ENCODE results near the gene NUMA1.

NUMA1 gene

DNA sequence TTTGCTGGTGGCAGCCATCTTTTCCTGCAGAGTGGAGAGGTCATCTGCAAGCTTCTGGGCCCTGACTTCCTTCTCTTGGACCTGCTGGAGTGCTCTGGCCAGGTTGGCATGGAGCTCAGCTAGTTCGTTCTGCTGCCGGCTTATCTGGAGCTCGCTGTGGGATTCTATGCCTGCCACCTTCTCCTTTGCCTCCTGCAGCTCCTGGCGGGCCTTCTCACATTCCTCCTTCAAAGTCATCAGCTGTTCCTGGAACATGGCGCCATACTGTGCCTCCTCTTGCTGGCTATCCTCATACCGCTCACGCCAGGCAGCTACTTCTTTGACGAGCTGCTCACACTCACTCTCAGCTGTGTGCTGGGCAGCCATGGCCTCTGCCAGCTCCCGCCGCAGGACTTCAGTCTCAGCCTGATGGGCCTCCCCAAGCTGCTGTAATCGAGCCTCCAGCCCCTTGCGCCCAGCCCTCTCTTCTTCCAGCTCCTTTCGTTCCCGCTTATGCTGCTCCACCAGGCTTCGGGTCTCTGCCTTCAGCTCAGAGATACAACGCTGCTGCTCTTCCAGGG lies 65.5 kb downstream of the NUMA1 start:
- DNase-seq (ENCODE audit: low spot score): no peak

DNA sequence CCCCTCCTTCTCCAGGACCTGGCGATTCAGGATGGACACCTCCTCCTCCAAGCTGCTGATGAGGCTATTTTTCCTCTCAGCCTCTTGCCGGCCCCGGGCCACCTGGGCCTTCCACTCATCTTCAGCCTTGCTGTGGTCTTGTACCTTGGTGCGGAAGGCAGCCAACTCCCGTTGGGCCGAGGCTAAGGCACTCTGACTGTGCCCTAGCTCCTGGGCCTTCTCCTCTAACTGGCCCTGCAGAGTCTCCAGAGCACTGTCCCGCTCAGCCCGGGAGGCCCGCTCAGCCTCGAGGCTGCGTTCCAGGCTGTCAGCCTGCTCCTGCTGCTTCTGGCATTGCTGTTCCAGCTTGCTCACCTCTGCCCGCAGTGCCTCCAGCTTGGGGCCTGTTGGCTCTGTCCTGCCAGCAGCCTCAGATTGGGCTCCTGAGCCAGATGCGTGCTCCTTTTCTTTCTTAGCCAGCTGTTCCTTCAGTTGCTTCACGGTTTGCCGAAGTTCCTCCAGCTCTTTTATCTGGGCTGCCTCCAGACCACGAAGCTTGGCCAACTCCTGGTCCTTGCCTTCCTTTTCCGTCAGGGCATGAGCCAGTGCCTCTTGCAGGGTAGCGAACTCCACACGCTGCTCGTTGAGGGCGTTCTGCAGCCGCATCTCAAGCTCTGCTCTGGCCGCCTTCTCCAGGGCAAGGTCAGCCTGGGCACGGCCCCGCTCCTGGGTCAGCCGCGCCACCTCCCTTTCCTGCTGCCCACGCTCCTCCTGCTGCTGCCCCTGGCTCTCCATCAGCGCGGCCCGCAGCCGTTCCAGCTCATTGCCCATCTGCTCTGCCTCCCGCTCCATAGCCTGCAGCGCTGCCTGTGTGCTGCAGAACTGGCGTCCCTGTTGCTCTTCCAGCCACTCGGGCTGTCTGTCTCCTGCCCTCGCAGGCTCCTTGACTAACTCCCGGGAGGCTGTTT lies 66.3 kb downstream of the NUMA1 start:
- no peak for DNase-seq (ENCODE audit: low spot score)

DNA sequence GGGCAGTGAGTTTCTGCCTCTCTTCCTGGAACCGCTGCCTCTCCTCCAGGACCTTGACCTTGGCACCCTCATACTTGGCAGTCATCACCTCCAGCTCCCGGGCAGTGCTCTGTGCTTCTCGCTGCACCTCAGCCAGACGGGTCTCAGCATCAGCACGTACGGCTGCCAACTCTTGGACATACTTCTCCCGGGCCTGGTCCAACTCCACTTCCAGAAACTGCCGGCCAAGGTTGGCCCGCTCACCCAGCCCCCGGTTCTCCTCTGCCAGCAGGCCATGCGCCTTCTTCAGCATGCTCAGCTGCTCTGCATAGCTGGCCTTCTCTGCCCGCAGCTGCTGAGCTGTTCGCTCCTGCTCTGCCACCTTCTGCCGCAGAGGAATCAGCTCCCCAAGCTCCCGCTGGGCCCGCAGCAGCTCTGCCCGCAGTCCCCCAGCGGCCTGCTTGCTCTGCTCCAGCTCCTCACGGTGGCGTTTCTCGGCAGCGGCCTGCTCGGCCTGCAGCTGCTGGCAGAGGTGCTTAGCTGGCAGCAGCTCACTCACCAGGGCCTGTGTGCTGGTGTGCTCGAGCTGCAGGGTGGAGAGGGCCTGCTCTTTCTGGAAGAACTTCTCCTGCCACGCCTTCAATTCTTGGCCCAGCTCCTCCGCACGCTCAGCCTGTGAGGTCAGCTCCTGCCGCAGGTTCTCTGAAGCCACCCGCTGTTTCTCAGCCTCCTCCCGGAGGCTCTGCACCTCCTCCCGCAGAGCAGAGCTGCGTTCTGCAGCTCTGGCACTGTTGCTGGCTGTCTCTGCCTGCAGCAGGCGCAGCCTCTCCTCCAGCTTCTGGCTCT lies 67.2 kb downstream of the NUMA1 start:
- DNase-seq (ENCODE audit: low spot score): peak; percentile 73

DNA sequence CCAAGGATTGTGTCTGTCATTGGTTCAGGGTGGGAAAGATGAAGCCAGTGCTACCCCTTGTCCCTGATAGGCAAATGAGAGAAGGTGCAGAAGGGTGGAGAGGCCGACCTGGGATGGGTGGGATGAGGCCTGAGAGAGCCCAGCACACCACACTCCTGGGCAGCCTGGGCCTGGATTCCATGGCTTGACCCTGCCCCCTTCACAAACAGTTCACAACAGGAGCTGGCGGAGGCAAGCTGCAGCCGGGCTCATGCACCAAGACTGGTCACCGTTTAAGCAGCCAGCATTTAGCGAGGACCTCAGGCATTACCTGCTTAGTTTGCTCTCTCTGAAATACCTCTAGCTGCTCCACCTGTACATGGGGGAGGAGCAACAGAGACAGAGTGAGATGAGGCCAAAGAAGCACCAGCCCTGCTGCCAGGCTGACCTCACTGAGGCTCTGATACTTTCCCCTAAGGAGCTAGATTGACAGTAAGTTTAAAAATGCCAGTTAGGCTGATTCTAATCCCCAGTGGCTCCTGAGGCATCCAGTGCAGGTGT lies 68.2 kb downstream of the NUMA1 start:
- DNase-seq (ENCODE audit: low spot score): no peak

DNA sequence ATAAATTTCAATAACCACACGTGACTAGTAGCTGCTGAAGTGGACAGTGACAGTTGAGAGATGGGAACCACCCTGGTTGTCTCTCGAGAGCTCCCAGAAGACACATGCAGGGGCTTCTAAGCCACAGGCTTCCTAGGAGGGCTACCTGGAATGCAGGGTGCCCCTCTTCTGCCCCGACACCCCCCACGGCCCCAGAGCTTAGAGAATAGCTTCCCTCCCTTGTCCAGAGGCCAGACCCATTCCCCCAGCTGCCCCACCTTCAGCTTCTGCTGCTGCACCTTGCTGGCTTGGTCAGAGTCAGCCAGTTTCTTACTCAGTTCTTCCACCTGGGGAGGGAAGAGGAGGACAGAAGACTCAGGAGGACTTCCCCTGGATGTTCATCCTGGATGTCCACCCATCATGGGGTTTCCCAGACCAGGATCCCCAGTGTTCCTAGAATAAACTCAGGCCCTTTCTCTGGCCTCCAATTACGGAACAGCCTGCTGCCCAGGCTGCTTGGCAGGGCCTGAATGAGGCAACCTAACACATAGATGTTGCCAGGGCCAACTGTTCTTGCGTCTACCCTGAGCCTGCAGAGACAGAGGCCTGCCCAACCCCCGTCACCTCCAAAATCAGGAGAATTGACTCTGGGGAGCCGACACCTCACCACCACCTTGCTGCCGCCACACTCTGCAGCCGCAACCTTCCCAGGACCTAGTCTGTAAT lies 69.7 kb downstream of the NUMA1 start:
- DNase-seq (ENCODE audit: low spot score): peak; percentile 48

DNA sequence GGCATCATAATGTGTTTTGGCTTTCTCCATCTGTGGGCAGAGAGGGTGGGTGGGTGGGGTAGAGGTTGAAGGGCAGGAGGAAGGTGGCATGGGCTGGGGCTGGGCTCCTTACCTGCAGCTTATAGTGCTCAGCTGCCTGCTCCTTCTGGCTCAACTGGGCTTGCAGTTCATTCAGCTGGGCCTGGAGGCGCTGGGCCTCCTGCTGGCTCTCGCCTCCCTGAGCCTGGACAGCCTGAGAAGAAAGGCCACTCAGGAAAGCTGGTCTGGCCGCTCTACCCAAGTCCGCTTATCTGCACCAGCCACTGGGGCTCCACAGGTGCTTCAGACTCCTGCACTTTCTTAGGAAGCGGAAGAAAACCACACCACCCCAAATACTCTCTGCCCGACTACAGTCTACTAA lies 71.2 kb downstream of the NUMA1 start:
- no peak for DNase-seq (ENCODE audit: low spot score)

DNA sequence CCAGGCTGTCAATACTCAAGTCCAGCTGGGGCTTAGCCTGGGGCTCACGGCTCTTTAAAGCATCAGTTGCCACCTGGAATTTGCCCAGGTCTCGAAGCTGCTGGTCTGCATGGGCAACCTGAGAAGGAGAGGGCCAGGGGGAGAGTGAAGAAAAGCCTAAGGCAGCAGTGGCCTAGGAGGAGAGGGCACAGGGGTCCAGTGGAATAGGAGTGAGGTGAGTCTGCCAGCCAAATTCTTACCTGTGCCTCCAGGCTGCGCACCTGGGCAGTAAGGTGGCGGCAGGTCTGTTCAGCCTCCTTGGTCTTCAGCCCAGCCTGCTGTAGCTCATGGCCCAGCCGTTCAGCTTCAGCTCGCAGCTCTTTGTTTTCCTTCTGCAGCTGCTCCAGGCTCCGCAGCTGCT lies 71.6 kb downstream of the NUMA1 start:
- no peak for DNase-seq (ENCODE audit: low spot score)

DNA sequence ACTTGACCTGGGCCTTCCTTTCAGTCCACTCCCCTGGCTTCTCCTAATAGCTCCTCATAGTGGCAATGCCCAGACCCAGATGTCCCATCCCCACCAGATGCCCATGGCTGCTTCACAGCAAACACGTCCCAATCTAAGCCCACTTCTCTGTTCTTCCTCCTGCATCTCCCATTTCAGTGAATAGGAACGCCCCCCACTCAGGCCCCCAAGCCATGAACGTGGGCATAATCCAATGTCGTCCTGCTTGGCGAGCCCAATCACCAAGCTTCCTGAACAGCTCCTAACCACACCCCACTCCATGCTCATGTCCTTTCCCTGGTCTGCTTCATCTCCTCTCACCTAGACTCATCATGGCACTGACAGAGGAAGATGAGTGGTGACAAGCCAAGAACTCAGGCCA lies 72.8 kb downstream of the NUMA1 start:
- DNase-seq (ENCODE audit: low spot score): no peak

DNA sequence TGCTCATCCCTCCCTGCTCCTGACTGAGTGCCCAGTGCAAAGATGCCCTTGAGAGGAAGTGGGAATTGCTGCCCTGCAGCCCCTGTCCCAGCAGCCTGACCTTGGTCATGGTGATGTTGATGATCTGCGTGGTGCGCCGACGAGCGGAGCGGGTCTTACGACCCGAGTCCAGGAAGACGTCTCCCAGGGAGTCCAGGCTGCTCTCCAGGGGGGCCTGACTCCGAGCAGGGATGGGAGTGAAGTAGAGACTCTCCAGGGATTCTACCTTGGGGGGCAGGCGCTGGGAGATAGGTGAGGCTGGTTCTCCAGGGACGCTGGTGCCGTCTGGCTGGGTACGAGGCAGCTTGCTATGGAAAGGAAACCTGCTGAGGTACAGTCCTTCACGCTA lies 73.3 kb downstream of the NUMA1 start:
- DNase-seq (ENCODE audit: low spot score): no peak

DNA sequence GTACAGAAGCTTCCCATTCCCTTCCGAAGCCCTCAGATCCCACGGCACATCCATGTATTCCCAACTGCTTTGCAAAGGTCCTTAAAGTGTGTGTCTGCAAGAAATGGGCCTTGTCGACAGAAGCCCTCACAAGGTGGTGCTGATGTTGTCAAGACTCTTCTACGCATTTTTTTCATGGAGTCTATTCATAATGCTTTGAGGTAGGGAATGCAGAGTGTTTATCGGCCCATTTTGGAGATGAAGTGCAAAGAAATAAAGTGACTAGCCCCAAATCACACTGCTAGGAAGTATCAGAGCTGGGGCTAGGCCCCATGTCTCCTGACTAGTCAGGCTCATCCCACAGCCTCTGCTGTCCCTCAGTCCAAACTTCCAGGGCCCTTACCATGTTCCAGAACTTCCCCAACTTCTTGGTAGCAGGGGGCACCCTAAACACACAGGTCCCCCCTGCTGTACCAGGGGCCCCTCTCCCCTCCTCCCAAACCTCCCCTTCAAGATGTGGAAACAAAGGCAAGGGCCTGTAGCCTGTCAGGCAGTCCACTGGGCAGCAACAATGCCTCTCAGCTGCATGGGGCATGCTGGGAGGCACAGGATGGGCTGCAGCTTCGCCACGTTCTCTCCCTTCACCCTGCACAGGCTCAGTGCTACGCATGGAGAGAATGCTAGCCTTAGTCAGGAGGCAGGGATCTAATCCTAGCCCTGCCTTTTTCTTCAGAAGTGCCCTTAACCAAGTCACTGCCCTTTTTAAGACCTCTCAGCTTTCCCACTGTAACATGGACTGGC lies 73.8 kb downstream of the NUMA1 start:
- DNase-seq (ENCODE audit: low spot score): no peak

DNA sequence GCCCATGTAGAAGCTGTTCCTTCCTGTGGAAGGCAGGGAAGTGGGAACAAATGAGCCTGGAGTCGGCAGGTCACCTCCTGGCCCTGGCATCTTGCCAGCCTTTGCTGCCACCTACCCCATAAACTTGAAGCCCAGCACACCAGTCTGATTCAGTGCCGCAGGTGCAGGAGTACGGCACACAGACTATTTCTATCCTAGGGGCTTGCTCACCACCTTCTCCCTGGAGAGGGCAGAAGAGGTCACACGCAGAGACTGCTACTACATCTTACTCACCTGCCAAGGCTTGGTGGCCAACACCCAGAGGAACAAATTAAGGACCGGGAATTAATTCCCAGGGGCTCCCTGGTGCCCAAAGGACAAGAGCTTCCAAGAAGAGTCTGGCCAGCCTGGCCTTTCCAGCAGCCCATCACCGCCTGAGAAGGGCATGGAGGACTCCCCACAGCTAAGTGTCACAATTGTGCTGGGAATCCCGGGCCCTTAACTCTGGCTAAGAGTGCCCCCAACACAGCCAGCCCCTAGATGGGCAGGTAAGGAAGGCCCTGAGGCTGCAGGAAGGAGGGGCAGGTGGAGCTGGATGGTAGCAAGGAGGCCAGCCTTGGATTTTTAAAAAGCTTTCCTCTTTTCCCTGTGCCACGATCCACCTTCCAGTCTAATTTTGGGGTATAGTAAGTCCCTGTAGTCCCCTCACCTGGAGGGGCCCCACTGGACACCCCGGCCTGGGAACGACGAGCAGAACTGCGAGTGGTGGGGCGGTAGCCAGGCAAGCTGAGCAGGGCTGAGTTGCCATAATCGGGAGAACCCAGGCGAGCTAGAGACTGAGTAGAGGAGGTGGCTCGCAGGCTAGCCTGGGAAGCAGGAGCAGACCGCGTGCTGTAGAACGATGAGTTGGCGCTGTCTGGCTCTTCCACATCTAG lies 74.7 kb downstream of the NUMA1 start:
- DNase-seq (ENCODE audit: low spot score): no peak

DNA sequence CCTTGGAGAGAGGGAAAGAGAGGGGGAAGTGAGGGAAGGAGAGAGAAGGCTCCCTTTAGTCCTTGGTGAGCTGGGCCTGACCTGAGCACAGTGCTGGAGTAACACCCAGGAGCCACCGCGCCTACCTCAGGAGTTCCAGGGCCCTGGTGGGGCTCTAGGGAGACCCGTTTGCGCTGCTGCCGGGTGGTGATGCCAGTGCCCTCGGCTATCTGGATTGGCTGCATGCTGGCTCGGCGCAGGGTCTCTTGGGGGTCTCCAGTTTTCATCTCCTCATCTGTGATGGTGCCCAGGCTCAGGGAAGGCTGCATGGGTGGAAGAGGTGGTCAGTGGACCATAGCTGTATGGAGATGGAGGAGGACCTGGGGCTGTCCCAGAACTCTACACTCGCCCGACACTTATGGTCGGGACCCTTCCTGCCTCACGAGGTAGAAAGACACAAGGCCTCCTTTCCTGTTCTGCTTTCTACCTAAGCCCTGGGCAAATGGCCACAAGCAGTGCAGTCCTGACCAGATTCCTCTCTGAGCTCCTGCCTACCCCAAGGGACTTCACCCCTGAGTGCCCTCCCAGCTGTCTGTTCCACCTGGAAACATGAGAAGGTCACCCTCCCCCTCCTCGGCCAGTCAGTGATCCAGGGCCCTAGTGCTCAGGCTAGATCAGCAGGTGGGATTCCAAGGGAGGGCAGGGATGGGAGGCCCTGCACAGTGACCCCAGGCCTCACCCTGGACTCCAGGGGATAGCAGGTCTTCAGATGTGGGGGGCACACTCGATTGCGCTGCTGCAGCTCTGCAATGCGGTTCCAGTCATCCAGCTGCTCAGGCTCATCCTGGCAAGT lies 75.6 kb downstream of the NUMA1 start:
- no peak for DNase-seq (ENCODE audit: low spot score)

DNA sequence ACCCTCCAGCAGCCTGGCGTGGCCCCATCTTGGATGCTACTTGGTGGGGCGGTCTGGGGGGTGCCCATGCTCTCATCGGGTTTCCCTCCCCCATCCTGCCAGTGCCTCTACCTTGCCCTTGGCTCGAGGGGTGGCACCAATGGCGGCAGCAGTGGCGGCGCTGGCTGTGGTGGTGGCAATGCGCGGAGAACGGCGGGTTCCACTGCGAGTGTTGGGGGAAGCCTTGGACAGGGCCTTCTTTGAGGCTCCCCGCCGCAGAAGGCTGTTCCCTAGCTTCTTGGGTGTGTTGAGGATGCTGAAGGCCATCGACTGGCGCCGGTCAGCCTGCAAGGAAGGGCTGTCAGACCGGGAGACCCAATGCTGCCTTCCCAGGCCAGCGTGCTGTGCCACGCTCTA lies 76.6 kb downstream of the NUMA1 start:
- no peak for DNase-seq (ENCODE audit: low spot score)

DNA sequence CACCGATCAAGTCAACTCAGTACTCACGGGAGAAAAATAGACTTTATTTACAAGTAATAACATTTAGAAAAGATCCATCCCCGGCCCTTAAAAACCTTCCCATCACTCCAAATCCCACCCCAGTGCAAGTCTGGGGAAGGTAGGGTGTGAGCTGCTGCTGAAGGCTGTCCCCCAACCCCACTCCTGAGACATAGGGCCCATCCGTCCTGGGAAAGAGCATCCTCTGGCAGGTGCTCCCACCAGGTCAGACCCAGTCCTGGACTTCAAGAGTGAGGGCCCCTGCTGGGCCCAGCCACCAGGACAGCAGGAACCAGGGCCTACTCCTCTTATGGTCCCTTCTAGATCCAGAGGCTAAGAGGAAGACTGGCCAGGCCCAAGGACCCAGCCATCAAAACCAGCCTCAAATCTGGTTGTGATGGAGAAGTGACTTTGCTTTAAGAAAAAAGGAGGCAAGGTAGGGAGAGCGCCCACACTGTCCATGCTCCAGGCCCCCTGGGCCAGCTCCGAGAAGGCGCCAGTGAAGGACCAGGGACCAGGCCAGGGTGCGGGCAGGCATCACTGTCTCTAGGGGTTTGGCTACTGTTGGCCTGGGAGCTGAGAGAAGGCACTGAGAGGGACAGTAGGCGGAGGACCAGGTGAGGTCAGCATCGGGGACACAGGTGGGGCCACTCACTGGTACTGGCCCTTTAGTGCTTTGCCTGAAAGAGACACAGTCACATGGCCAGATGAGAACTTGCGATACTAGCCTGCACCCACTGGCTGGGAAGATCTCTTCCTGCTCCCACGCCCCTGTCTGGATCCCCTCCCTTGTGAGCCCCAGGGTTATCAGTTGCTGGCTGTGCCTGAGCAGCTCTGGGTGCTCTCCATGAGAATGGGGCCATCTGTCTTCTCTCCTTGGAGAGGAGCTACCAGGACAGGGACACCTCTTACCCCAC lies 77.2 kb downstream of the NUMA1 start:
- DNase-seq (ENCODE audit: low spot score): no peak

DNA sequence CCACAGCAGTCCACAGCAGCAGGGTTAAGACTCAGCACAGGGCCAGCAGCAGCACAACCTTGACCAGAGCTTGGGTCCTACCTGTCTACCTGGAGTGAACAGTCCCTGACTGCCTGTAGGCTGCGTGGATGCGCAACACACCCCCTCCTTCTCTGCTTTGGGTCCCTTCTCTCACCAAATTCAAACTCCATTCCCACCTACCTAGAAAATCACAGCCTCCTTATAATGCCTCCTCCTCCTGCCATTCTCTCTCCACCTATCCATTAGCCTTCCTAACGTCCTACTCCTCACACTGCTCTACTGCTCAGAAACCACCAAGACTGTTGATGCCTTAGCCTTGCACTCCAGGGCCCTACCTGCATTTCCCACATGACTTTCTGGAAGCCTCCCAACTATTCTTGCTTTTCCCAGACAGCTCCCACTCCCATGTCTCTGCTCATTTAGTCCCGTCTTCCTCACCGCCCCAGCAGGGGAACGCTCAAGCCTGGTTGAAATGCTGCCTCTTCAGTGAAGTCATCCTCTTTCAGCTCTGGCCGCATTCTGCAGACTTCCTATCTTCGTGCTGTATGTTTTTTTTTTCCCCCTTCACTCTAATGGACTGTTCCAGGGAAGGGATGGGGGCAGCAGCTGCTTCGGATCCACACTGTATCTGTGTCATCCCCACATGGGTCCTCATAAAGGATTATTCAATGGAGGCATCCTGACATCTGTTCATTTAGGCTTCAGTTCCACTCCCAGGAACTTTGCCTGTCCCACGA lies 78.3 kb downstream of the NUMA1 start:
- DNase-seq (ENCODE audit: low spot score): no peak

DNA sequence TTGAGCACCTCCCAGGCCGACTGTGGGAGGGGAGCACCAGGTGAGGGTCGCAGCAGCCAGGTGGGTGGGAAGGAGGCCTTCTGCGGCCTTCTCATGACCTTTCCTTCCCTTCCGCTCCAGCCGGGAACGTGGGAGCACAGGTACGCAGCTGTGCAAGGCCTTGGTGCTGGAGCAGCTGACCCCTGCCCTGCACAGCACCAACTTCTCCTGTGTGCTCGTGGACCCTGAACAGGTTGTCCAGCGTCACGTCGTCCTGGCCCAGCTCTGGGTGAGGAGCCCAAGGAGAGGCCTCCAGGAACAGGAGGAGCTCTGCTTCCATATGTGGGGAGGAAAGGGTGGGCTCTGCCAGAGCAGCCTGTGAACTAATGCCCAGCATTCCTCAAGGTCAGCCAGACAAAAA lies 79.1 kb downstream of the NUMA1 start:
- DNase-seq (ENCODE audit: low spot score): no peak

DNA sequence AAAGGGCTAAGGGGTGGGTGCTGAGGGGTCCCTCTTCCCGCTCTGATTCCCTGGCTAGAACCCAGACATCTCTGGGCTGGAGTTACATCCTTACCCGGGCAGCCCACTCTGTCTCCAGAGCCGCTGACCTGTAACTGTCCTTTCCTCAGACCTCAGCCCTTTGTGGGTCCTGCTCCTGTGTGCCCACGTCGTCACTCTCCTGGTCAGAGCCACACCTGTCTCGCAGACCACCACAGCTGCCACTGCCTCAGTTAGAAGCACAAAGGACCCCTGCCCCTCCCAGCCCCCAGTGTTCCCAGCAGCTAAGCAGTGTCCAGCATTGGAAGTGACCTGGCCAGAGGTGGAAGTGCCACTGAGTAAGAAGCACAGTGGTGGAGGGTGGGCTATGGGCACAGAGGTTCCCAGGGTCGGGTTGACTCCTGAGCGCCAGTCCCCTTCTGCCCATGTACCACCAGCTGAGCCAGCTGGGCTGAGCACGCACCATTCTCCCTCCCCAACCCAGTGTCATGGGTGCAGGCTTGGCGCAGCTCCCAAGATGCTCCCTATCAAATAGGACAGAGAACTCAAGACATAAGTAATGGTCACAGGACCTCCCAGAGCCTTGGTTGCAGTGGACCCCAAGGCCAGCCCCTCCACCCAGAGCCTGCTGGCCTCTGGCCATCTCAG lies 80.0 kb downstream of the NUMA1 start:
- no peak for DNase-seq (ENCODE audit: low spot score)

Measured in globus pallidus (tissue), 1 donor.